ENCODE results near the gene MGAT5.
"Not testable (repeated sequence)": the region's sequence is repeated elsewhere in the genome, so short reads cannot be mapped to it uniquely, and the experiment has no call there.

- not testable (repeated sequence) for TF ChIP-seq CTCF (IDR thresholded peaks at IDR 0.05; ENCODE audit: low read depth, low read length); EZH2phosphoT487 (IDR thresholded peaks at IDR 0.05; ENCODE audit: low read depth)
Observed at GRCh38 chr2:134294598-134294997, 40.7 kb downstream of the MGAT5 start.

Data from OCI-LY3 (cell line).